Activated CD4-positive, alpha-beta T cell treated with anti-CD3 and anti-CD28 coated beads for 24 hours (primary cell): ENCODE measurements around the gene TMEM212.
"Not testable (repeated sequence)": the region's sequence is repeated elsewhere in the genome, so short reads cannot be mapped to it uniquely, and the experiment has no call there.

Source experiments
- DNase-seq, 2 donors: peaks; one replicate each; pipeline ENCODE4 v3.0.0-alpha.2; 2020; ENCODE audit warnings: low read depth in 2 of 2

Gene TMEM212

DNA sequence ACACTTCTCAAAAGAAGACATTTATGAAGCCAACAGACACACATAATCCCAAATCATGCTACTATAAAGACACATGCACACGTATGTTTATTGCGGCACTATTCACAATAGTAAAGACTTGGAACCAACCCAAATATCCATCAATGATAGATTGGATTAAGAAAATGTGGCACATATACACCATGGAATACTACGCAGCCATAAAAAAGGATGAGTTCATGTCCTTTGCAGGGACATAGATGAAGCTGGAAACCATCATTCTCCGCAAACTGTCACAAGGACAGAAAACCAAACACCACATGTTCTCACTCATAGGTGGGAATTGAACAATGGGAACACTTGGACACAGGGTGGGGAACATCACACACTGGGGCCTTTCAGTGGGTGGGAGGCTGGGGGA, 15.6 kb downstream of the TMEM212 start:
- not testable (repeated sequence) for DNase-seq

DNA sequence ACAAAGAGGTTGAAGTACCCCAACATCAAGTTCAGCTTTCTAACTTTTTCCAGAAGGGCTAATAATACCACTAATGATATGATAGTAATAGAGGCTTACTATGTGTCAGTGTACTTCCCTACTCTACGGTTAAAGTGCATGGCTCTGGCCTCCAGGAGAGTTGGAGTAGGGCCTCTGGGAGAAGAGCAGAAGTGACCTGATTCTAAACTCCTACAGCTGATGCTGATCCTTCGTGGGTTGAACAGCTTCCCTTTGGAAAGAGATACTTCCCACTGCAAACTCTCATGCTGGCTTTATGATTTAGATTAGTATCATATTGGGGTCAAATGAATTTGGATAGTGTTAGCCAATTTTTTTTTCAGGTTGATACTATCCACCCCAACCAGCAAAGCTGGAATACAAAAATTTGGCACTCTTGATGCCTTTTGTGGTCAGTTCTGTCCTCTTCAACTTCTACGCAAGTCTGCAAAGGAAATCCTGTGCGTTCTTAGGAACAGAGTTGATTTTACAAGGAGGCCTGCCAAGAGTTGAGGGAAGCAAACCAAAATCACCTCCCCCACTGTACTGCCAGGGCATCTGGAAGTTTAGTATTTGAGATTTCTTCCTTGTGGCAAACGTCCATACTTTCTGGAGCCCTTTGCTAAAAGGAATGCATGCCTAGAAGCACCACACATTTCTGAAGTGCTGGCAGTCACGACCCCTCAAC, 17.8 kb downstream of the TMEM212 start:
- DNase-seq, result no peak

DNA sequence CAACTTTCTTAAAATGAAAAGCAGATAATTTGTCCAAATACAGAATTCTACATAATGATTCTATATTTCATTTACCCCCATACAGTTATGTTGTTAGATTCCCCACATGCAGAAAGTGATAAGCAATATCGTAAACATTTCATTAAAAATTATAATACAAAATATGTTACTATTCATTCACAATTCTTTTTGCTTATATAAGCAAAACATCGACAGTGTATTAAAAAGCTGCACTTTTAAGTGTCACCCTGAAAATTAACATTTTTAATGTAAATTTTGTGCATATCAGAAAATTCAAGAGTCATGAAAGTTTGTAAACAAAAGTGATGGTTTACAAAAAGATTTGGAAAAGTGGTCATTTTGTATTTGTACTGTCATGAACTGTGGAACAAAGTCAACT, 19.2 kb downstream of the TMEM212 start:
- DNase-seq, result no peak

DNA sequence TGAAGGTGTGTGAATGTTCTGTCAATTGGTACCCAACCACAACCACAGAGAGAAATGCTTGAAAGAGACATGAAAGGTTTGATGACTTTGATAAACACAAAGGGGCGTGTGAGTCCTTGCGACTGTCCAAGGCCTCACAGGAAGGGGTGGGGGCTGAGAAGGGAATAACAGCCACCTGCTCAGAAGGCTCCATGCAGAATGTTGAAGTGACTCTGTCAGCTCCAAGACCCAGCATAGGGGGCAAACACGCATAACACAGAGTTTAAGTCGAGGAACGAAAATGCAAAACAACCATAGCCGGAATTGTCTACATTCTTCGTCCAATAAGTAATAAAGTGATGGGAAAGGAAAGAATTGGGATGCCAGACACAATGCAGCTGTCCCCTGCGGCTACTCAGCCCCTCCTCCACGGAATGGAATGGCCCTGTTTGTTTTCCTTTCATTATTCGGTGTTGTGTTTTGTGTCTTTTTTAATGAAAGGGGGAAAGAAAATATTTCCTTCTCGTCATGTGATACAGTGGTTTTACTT, 19.9 kb downstream of the TMEM212 start:
- DNase-seq, result no peak

DNA sequence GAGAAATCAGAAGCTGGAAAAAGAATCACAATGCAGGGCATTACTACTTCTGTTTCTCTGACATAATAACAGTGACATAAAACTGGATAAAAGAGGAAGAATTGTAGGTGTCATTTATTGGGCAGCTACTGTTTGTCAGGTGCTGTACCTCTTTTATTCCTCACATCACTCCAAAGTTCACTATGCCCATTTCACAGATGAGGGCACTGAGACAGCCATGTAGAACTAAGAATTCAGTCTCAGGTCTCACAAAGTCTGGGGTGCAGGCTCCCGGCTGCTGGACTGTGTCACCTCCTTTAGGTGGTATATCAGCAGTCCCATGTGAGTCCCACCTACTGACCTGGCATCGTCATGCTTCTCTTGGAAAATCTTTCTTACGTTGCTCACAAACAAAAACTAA, 20.8 kb downstream of the TMEM212 start:
- DNase-seq, result no peak

DNA sequence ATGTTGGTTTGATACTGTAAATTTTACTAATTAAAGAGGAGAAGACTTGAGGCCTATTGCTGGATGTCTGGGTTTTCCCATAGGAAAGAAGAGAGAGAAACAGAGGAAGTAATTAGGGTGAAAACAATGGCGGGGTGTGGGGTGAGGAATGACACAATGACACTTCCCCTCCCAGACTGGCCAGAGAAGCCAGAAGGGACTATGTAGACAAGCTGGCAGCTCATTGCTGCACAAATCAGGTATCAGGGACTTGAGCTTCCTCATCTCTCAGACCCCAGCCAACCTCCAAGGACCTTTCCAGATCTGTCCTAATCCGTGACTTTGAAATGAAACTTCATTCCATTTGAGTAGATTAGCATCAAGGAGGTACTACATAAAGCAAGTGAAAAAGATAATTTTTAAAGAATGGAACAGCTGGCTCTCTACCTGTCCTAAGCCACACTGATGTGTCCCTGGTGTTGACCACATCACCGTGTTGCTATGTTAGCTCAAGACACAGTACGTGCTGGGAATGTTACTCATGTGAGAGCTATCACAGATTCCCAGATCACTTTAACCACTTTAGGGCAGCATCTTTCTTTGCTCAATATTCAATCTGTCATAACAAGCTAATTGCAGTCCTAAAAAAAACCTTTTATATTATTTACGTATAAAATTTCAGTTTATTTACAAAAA, 22.2 kb downstream of the TMEM212 start:
- DNase-seq, result no peak

DNA sequence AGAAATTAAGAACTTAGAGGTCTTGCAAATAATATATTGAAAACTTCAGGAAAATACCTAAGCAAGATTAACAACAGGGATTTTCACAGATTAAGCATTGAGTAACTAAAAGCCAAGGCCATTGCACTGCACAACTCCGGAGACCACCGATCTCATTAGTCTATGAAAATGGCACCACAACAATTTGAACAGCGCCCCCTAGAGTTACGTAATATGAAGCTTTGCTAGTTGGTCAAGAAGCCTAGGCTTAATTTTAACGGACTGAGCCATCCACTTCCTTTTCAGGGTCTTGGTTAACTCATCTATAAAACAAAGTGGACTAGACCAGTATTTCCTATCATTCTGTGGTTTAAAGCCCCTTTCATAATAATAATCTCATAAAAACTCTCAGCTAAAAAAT, 24.8 kb downstream of the TMEM212 start:
- no peak for DNase-seq

DNA sequence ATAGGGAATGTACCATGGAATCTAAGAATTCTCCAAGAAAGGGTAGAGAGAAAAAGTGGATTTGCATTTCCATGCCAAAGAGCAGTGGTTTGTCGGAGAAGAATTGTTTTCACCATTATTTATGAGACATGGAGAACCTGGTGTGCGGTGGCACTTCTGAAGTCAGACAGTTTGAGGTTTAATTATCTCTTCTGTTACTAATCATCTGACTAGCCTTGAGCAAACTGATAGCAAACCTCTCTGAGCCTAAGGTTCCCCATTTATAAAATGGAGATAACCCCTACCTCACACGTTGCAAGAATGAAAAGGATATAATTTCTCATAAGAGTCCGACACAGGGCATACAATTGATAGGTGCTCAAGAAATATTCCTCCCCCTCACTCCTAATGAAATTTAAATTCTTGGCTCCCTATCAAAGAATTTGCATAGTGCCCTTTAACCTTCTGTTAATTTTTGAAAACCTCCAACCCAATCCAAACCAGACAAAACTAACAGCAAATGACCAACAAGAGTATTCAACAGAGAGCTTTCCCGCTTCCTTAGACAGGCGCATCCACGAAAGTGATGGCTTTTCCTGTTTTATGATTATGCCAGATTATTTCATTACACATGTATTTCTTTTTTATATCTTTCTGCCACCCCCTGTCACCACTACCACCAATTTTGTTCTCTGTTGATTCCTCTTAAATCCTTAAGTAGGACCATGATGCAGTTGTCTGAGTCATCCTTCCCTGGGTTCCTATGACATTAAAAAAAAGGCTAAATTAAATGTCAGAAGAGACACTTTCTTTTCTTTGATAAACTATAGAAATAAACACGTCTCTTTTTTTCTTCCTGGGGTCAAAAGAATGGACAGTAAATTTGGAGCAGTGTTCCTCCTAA, 28.5 kb downstream of the TMEM212 start:
- DNase-seq, result no peak

DNA sequence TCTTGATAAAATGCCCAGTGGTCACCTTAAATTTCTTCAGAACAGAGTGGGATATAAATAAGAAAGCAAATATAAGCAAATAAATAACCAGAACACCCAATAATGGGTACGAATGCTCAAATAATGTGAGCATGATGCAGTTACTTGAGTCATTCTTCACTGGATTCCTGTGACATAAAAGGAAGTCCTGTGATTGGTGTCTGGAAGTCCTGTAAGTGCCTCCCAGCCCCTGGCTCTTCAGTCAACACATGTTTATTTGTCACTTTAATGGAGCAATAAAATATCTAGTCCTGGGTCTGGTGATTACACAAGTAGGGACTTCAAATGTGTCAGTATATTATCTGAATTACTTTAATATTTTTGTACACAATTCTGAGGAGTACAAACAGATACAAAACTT, 30.4 kb downstream of the TMEM212 start:
- no peak for DNase-seq

DNA sequence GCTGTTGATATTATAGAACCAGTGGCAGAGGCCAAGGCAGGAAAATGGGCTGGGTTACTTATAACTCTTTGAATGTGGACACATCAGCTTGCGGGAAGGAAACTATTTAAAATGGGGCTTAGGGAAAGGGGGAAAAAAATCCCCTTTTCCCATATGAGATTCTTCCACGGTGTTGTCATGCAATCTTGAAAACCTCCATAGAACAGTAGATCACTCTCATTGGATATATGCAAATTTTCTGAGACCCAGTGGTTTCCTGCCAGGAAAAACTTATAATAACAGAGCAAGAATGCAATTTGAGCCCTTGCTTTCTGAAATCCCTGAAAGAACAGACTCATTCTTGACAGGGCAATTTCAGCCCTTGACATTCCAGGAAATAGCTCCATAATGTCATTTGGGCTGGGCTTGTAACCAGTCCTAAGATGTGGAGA, 31.1 kb downstream of the TMEM212 start:
- no peak for DNase-seq

DNA sequence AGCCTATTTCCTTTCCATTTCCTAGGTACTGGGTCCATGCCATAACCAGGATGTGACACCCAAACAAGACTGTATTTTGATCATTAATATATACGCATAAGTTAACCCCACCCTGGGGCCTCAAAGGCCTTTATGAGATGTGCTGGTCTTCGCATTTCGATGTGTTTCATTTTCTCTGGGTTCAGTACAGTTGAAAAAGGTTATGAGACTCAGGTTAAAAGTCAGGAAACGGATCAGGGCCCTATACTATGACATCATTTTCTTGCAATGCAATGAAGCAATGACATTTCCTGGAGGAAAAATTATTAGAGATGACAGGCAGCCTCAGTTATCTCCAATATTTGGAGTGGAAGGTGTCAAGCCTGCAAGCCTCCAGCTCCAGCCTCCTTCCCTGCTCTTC, 31.7 kb downstream of the TMEM212 start:
- no peak for DNase-seq

DNA sequence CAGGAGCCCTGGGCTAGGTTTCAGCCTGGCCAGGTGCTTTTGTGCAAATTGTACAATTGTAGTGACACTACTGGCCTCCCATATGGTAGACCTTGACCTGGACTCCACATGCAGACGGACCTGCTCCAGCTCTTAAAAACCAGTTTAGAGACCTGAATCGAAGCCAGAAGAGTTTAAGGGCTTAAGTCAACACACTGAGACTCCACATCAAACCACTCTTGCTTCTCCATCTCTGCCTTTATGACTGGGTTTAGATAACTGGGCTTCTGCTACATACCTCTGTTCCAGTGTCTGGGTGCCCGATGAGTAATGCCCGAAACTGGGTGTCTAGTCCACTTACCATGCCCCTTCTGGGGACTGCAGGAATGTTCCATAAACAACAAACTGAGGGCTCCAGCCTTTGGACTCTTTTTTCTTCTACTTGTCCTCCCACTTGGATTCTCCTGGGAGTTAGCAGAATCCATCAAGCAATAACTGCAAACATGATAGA, 32.8 kb downstream of the TMEM212 start:
- no peak for DNase-seq

DNA sequence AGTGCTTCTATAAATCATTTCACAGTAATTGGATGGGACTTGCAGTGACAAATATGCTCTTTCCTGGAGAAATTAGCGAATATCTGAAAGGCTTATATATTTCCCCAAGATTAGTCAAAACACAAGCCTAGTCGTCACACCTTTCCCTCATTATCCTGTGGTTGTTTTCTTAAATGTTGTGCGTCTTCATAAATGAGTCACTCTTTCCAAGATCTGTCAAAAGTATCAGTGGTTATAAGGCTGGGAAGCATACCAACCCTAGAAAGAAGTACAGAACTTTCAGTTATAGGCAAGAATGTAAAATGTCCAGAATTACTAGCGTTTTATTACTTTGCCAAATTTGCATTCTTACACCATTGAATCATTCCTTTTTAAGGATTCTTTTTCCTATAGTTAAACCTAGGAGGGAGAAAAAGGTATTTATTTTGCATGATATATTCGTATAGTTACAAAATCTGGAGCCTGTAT, 33.6 kb downstream of the TMEM212 start:
- no peak for DNase-seq

DNA sequence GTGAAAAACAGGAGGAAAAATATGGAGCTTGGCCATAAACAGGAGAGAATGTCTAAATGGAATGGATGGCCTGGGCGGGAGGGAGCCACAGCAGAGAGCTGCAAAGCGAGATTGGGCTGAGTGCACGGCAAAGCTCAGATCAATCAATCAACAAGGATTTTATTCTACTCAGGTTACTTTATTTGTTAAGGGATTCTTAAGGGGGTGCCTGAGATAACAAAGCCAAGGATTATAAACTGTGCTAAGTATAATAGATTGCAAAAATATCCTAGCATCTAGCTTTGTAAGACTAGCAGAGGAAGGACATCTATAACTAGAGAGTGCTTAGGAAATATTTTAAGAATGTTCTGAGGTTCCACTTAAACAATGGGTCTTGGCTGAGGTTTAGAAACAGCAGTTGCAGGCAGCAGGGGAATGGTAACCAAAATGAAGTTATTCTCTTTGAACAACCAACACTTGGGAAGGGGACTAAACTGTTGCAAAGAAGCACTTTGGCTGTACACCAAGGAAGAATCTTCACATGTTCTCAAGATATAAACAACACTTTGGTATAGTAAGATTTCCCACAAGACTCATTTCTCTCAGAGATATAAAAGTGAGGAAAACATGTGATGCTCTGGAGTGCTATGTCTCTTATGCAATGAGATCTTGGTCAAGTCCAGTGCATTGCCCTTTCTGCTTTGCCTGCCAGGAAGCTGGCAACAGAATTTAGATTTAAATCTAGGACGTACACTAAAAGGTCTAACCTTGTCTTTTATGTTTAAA, 35.5 kb downstream of the TMEM212 start:
- DNase-seq, result no peak

DNA sequence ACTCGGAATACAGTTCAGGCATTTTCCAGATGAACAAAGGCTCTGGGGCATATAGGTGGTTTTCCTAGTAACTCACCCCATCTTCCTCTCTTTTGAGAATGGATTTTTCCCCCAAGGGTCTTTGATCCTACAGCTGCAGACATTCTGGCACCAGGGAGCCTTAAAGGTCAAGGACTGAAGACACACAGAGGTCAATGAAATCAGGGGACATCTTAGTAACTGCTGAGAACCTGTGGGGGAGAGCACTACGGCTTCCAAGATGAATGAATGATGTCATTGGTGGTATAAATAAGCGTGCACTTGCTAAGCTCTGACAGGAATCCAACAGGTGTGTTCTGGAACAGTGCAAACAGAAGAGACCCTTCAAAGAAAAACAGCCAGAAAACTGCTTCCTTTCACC, 36.3 kb downstream of the TMEM212 start:
- no peak for DNase-seq

DNA sequence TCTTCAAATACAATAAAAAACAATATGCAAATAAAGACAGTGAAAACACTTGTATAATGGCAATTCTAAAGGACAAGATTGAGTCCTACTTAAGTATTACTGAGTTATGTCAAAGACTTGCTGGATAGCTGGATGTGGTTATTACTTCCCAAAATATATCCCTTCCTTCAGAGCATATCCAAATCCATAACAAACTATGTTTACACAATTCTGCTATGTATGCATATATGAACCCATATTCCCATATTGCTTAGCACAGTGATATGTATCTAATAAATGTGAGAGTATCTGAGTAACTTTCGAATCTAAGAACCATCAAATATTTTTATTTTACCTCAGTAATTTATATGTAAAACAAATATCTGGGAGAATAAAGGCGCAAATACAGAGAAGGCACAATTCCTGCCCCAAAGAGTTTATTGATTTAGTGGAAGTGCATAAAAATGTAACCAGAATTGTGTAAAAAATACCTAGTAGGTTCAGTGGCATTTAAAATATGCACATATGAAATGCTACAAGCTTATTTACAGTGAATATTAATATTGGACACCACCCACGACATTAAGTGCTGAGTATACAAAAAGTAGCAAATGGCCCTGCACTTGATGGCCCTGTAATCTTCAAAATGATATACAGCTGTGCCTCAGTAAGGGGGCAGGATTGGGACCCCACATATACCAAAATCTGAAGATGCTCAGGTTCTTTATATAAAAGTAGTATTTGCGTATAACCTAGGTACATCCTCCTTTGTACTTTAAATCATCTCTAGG, 37.1 kb downstream of the TMEM212 start:
- DNase-seq, result no peak

DNA sequence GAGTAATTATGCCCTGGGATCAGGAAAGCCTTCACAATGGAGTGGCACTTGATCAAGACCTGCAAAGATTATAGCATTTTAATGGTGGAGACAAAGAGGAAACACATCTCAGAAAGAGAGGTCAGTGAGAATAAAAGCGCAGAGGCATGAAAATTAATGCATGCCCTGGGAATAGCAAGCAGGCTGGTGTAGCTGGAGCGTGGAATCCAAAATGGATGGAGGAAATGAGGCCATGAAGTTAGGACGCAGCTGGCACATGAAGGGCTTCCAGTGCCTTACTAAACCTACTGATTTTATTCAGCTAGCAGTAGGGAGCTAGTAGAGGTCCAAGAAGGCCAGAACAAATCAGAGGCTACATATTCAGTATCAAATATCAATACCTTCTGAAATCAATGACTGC, 38.1 kb downstream of the TMEM212 start:
- no peak for DNase-seq

DNA sequence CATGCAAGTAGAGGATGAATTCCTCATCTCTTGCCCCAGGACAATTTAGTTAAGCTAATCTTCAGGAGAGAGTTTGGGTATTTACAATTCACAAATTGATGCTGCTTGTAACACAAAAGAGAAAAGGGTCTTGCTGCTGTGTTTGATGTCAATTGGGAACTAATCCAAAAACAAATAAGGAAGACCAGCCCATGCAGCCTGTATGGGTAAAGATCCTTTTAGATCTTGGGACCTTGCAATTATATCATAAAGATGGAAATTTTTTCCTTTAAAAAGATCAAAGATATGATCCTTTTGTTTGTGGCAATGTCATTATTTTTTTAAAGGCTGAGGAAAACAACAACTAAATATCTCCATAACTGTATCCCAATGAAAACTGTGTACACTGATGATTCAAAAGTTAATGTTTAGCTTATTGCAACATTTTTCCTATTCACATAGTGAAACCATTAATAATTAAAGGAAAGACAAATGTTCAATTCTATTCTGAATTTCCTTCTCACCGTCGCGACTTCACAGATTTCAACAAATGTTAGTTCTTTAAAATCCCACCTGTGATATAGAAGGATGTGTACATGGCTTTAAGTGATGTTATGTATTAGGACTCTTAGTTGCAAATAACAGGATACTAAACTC, 40.2 kb downstream of the TMEM212 start:
- no peak for DNase-seq

DNA sequence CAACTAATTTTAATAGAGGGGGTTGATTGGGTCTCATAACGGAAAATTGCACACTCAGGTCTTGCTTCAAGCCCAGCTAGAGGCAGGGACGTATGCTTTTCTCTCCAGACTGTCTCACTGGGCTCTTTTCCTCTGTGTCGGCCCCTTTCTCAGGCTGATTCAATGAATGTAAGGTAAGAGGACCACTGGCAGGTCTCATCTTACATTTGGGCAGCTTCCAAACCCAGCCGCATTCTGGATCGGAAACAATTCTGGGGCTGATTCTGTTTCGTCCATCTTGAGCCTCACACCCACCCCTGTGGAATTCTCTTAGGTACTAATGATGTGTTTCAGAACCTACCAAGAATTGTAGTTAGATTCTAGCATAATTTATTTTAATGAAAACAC, 40.7 kb downstream of the TMEM212 start:
- DNase-seq, result no peak

DNA sequence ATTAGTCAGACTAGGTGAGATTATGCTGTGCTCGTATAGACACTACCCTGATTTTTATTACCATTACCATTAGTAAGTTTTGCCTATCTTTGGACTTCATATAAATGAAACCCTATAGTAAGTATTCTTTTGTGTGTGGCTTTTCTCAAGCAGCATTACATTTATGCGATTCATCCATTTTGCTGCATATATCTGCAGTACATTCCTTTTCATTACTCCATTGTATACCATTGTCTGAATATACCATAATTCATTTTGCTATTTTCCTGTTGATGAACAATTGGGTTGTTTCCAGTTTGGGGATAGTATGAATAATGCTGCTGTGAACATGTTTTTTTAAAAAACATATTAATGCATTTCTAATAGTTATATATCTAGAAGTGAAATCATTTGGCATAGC, 45.3 kb downstream of the TMEM212 start:
- DNase-seq, result no peak
